Measurements from ENCODE around the gene ADSL. TPM values are rescaled to one million over a fixed set of nuclear protein-coding genes. Genes with fewer than 3 reads are reported as not detected.

The ADSL gene
- total RNA-seq, 1 donor from 2014 or later: 55.3 TPM

- no peak for DNase-seq (ENCODE audit: missing footprints)
- ATAC-seq: no peak
- intact Hi-C loops (cut with DNase I): no loop called here
Measured at GRCh38 chr22:40324468-40325305, 21.6 kb upstream of the ADSL start.

- ATAC-seq (no peak), DNase-seq (ENCODE audit: missing footprints) (no peak)
- intact Hi-C loops (cut with DNase I): no loop called here
Measured at GRCh38 chr22:40325315-40325714, 21.0 kb upstream of the ADSL start.

- DNase-seq (ENCODE audit: missing footprints) (no peak), ATAC-seq (no peak)
- intact Hi-C loops (cut with DNase I): no loop called here
Measured at GRCh38 chr22:40326905-40327735, 19.2 kb upstream of the ADSL start.

GRCh38 chr22:40328546-40329456 is 17.5 kb upstream of the ADSL start:
- no peak for DNase-seq (ENCODE audit: missing footprints)
- intact Hi-C loops (cut with DNase I): no loop called here
- ATAC-seq: no peak

- ATAC-seq (no peak), DNase-seq (ENCODE audit: missing footprints) (no peak)
- intact Hi-C loops (cut with DNase I): no loop called here
Measured at GRCh38 chr22:40329466-40329865, 16.8 kb upstream of the ADSL start.

- intact Hi-C loops (cut with DNase I): no loop called here
- no peak for ATAC-seq
- DNase-seq (ENCODE audit: missing footprints): no peak
Measured at GRCh38 chr22:40330086-40330485, 16.2 kb upstream of the ADSL start.

- ATAC-seq (peak; percentile 31), DNase-seq (ENCODE audit: missing footprints) (no peak)
- intact Hi-C loops (cut with DNase I): no loop called here
Measured at GRCh38 chr22:40330615-40331014, 15.7 kb upstream of the ADSL start.

GRCh38 chr22:40331706-40332105 is 14.6 kb upstream of the ADSL start:
- ATAC-seq (no peak), DNase-seq (ENCODE audit: missing footprints) (no peak)
- intact Hi-C loops (cut with DNase I): no loop called here

- no peak for ATAC-seq
- no peak for DNase-seq (ENCODE audit: missing footprints)
- intact Hi-C loops (cut with DNase I): no loop called here
Measured at GRCh38 chr22:40332319-40332781, 13.9 kb upstream of the ADSL start.

GRCh38 chr22:40334060-40334459 is 12.2 kb upstream of the ADSL start:
- ATAC-seq (no peak), DNase-seq (ENCODE audit: missing footprints) (no peak)
- intact Hi-C loops (cut with DNase I): no loop called here

GRCh38 chr22:40334899-40335298 is 11.4 kb upstream of the ADSL start:
- intact Hi-C loops (cut with DNase I): no loop called here
- no peak for DNase-seq (ENCODE audit: missing footprints)
- ATAC-seq: no peak

- no peak for ATAC-seq
- intact Hi-C loops (cut with DNase I): no loop called here
- DNase-seq (ENCODE audit: missing footprints): no peak
Measured at GRCh38 chr22:40335358-40335757, 10.9 kb upstream of the ADSL start.

GRCh38 chr22:40340044-40340443 is 6.3 kb upstream of the ADSL start:
- DNase-seq (ENCODE audit: missing footprints): no peak
- intact Hi-C loops (cut with DNase I): no loop called here
- ATAC-seq: no peak

- intact Hi-C loops (cut with DNase I): no loop called here
Measured at GRCh38 chr22:40341604-40342003, 4.7 kb upstream of the ADSL start.

GRCh38 chr22:40342521-40342920 is 3.8 kb upstream of the ADSL start:
- ATAC-seq (no peak), DNase-seq (ENCODE audit: missing footprints) (no peak)
- intact Hi-C loops (cut with DNase I): no loop called here

More at GRCh38 chr22:40341604-40342003, 4.7 kb upstream of the ADSL start:
- DNase-seq (ENCODE audit: missing footprints): no peak
- no peak for ATAC-seq

GRCh38 chr22:40345271-40345670 is 1.0 kb upstream of the ADSL start:
- no peak for DNase-seq (ENCODE audit: missing footprints)
- intact Hi-C loops (cut with DNase I): loop anchor here (5.0 kb wide), 1 partner anchor 168 kb away; the partner anchor contains the start of gene TNRC6B

GRCh38 chr22:40345815-40346184 is 500 bp upstream of the ADSL start:
- intact Hi-C loops (cut with DNase I): loop anchor here (2.0 to 5.0 kb wide), 3 partner anchors 168 to 811 kb away; partner anchors contain the start of gene TNRC6B
- no peak for DNase-seq (ENCODE audit: missing footprints)
- ATAC-seq: peak; percentile 7

More at GRCh38 chr22:40345271-40345670, 1.0 kb upstream of the ADSL start:
- no peak for ATAC-seq

GRCh38 chr22:40347300-40347699 is 1.0 kb downstream of the ADSL start:
- intact Hi-C loops (cut with DNase I): loop anchor here (2.0 to 5.0 kb wide), 3 partner anchors 170 to 812 kb away; partner anchors contain the start of gene TNRC6B
- DNase-seq (ENCODE audit: missing footprints) (no peak), ATAC-seq (no peak)
